IPS-NIHi11 (cell line): ENCODE results near the gene GOSR1.
"Not testable (repeated sequence)": the region's sequence is repeated elsewhere in the genome, so short reads cannot be mapped to it uniquely, and the experiment has no call there.

Experiments used
- DNase-seq: peaks from one replicate; pipeline ENCODE4 v3.0.0; 2012; ENCODE audit warnings: mixed read lengths, low spot score

GOSR1 gene

GRCh38 chr17:30575648-30576325 lies 98.6 kb downstream of the GOSR1 start:
- not testable (repeated sequence) for DNase-seq

- DNase-seq: no peak
Observed at GRCh38 chr17:30576326-30576861, 99.2 kb downstream of the GOSR1 start.
